GM21447 (cell line): ENCODE data around the gene PPM1H.
A peak's percentile ranks its signal among the peaks of the same experiment; 100 is the strongest.

ENCODE experiments used
- ATAC-seq: cut with Tn5 transposase; IDR thresholded peaks from one replicate; pipeline ENCODE4 v1.9.1; 2021; ENCODE audit not compliant: unreplicated experiment

Gene PPM1H

GRCh38 chr12:62657363-62657632 is 277.7 kb downstream of the PPM1H start:
- no peak for ATAC-seq

- ATAC-seq = no peak
These were observed 278.2 kb downstream of the PPM1H start for GRCh38 chr12:62656591-62657362.

- no peak for ATAC-seq
These were observed 279.2 kb downstream of the PPM1H start for GRCh38 chr12:62655666-62656151.

- no peak for ATAC-seq
These were observed 280.4 kb downstream of the PPM1H start for GRCh38 chr12:62654326-62655241.

- no peak for ATAC-seq
These were observed 281.2 kb downstream of the PPM1H start for GRCh38 chr12:62653740-62654139.

GRCh38 chr12:62653304-62653703 is 281.6 kb downstream of the PPM1H start:
- no peak for ATAC-seq

GRCh38 chr12:62651138-62651537 is 283.8 kb downstream of the PPM1H start:
- ATAC-seq = no peak

- ATAC-seq = no peak
These were observed 285.4 kb downstream of the PPM1H start for GRCh38 chr12:62649412-62650138.

GRCh38 chr12:62647586-62647985 is 287.4 kb downstream of the PPM1H start:
- ATAC-seq = no peak

- ATAC-seq = no peak
These were observed 288.4 kb downstream of the PPM1H start for GRCh38 chr12:62646566-62646965.

GRCh38 chr12:62643486-62643885 is 291.5 kb downstream of the PPM1H start:
- no peak for ATAC-seq

- no peak for ATAC-seq
These were observed 292.5 kb downstream of the PPM1H start for GRCh38 chr12:62642486-62642885.

- peak; percentile 92 for ATAC-seq
These were observed 294.0 kb downstream of the PPM1H start for GRCh38 chr12:62640910-62641448.

GRCh38 chr12:62637679-62638078 is 297.3 kb downstream of the PPM1H start:
- no peak for ATAC-seq

GRCh38 chr12:62635649-62636048 is 299.3 kb downstream of the PPM1H start:
- no peak for ATAC-seq

GRCh38 chr12:62632411-62632918 is 302.5 kb downstream of the PPM1H start:
- ATAC-seq = peak; percentile 40

GRCh38 chr12:62631471-62632410 is 303.2 kb downstream of the PPM1H start:
- peak; percentile 68 for ATAC-seq

- ATAC-seq = no peak
These were observed 304.8 kb downstream of the PPM1H start for GRCh38 chr12:62629971-62630739.

- ATAC-seq = no peak
These were observed 305.5 kb downstream of the PPM1H start for GRCh38 chr12:62629413-62629812.
